Progenitor cell of endocrine pancreas (in vitro differentiated cells): ENCODE results near the gene TFAP2E. TPM values are rescaled to one million over a fixed set of nuclear protein-coding genes. Genes with fewer than 3 reads are reported as not detected.
"Not testable (repeated sequence)": the region's sequence is repeated elsewhere in the genome, so short reads cannot be mapped to it uniquely, and the experiment has no call there.

Source experiments
- DNase-seq: peaks from one replicate; pipeline ENCODE4 v3.0.0; 2021; ENCODE audit warnings: low spot score; ENCODE audit not compliant: unreplicated experiment
- H3K27ac Mint-ChIP-seq: 2 replicates; pipeline ENCODE4 v1.8.0; 2021; ENCODE audit warnings: mild to moderate bottlenecking, moderate library complexity, mixed read lengths
- H3K27me3 Mint-ChIP-seq: 2 replicates; pipeline ENCODE4 v1.8.0; 2021; ENCODE audit warnings: mixed read lengths
- H3K36me3 Mint-ChIP-seq: 2 replicates; pipeline ENCODE4 v1.8.0; 2022; ENCODE audit warnings: mixed read lengths; ENCODE audit not compliant: insufficient read depth
- H3K4me1 Mint-ChIP-seq: 2 replicates; pipeline ENCODE4 v1.8.0; 2021; ENCODE audit warnings: low read depth, mixed read lengths
- H3K4me3 Mint-ChIP-seq: 2 replicates; pipeline ENCODE4 v1.8.0; 2021; ENCODE audit warnings: low read depth, mild to moderate bottlenecking, moderate library complexity, mixed read lengths
- H3K9me3 Mint-ChIP-seq: 2 replicates; pipeline ENCODE4 v1.8.0; 2021; ENCODE audit warnings: low read depth, mixed read lengths
- CTCF ChIP-seq: fragments of 200-600 bp; sonication (generic); IDR thresholded peaks from one replicate; pipeline ENCODE4 v1.5.0; 2021; ENCODE audit warnings: antibody characterized with exemption, mild to moderate bottlenecking; ENCODE audit not compliant: unreplicated experiment
- total RNA-seq: library from RNA; stranded (reverse); gene quantifications from 2 replicates; pipeline ENCODE4 v1.2.1, GENCODE V29; 2021

Gene TFAP2E
- total RNA-seq, 1 donor from 2014 or later: 0.55 TPM

GRCh38 chr1:35580949-35581388 is 7.9 kb downstream of the TFAP2E start:
- no peak for TF ChIP-seq CTCF
- Mint-ChIP-seq H3K9me3 (no peaks in the 10 kb centered on the region), H3K27ac (no peak overlapping the region), H3K27me3 (peaks cover 23% of the 10 kb centered on the region), H3K4me1 (peaks cover 9% of the 10 kb centered on the region), H3K36me3 (no peaks in the 10 kb centered on the region), H3K4me3 (no peak overlapping the region)
- no peak for DNase-seq

- H3K4me1 Mint-ChIP-seq, H3K9me3 Mint-ChIP-seq, H3K27ac Mint-ChIP-seq, H3K4me3 Mint-ChIP-seq, H3K36me3 Mint-ChIP-seq, DNase-seq: not testable (repeated sequence)
- H3K27me3 Mint-ChIP-seq: peaks cover 20% of the 10 kb centered on the region
Measured at GRCh38 chr1:35581621-35582020, 8.5 kb downstream of the TFAP2E start.

- Mint-ChIP-seq H3K27me3 (peaks cover 3% of the 10 kb centered on the region), H3K4me3 (no peak overlapping the region), H3K27ac (no peak overlapping the region), H3K36me3 (no peaks in the 10 kb centered on the region), H3K4me1 (no peaks in the 10 kb centered on the region), H3K9me3 (no peaks in the 10 kb centered on the region)
- no peak for DNase-seq
- no peak for TF ChIP-seq CTCF
Measured at GRCh38 chr1:35585281-35585680, 12.2 kb downstream of the TFAP2E start.

GRCh38 chr1:35585805-35586204 is 12.7 kb downstream of the TFAP2E start:
- not testable (repeated sequence) for H3K9me3 Mint-ChIP-seq, H3K27me3 Mint-ChIP-seq, H3K36me3 Mint-ChIP-seq, H3K4me1 Mint-ChIP-seq, H3K27ac Mint-ChIP-seq, DNase-seq, H3K4me3 Mint-ChIP-seq

GRCh38 chr1:35586808-35587207 is 13.7 kb downstream of the TFAP2E start:
- peaks cover 3% of the 10 kb centered on the region for H3K27me3 Mint-ChIP-seq
- no peak for TF ChIP-seq CTCF
- H3K27ac Mint-ChIP-seq: no peak overlapping the region
- H3K4me3 Mint-ChIP-seq: no peak overlapping the region
- no peak for DNase-seq
- no peaks in the 10 kb centered on the region for H3K9me3 Mint-ChIP-seq
- H3K36me3 Mint-ChIP-seq: no peaks in the 10 kb centered on the region
- H3K4me1 Mint-ChIP-seq: no peaks in the 10 kb centered on the region

GRCh38 chr1:35587736-35588135 is 14.6 kb downstream of the TFAP2E start:
- Mint-ChIP-seq H3K27ac (no peak overlapping the region), H3K27me3 (peaks cover 3% of the 10 kb centered on the region), H3K36me3 (no peaks in the 10 kb centered on the region), H3K9me3 (no peaks in the 10 kb centered on the region), H3K4me3 (no peak overlapping the region), H3K4me1 (peaks cover under 1% of the 10 kb centered on the region)
- no peak for DNase-seq
- TF ChIP-seq CTCF: no peak
